CD4-positive, alpha-beta T cell (primary cell): Measurements from ENCODE around the gene PTPRN2. TPM values are rescaled to one million over a fixed set of nuclear protein-coding genes. Genes with fewer than 3 reads are reported as not detected.
A peak's percentile ranks its signal among the peaks of the same experiment; 100 is the strongest.

Experiments
- ATAC-seq: fragments of 200-7000 bp; cut with Tn5 transposase; one replicate; pipeline ENCODE4 v1.10.0; 2022; ENCODE audit warnings: mild to moderate bottlenecking; ENCODE audit not compliant: poor library complexity
- CTCF ChIA-PET: fragments of 350-600 bp; sonication (Branson Sonifier 250); formaldehyde crosslinking; loops from one replicate; lab custom pipeline; 2021; ENCODE audit warnings: antibody characterized with exemption, inconsistent platforms; lab: Charles Lee
- POLR2A ChIA-PET: fragments of 350-600 bp; sonication (Branson Sonifier 250); formaldehyde crosslinking; loops from one replicate; lab custom pipeline; 2021; ENCODE audit warnings: antibody characterized with exemption, inconsistent platforms; lab: Charles Lee
- DNase-seq, 14 experiments: peaks; one replicate each; pipeline ENCODE4 v3.0.0-alpha.2; 2013 to 2020; ENCODE audit warnings: mixed read lengths in 2 of 14
- H3K27ac ChIP-seq, 2 donors: one replicate each; pipeline versions ENCODE4 v1.5.1 to v1.7.0; 2013; ENCODE audit warnings: low read length in 2 of 2, low read depth in 1 of 2, mild to moderate bottlenecking in 1 of 2
- H3K27me3 ChIP-seq, 2 experiments: 1 replicate in 1 of 2; 2 replicates in 1 of 2; pipeline versions ENCODE4 v1.6.1 to v1.7.0; 2013; ENCODE audit warnings: low read length in 2 of 2, control low read depth in 1 of 2, mild to moderate bottlenecking in 1 of 2, moderate library complexity in 1 of 2; ENCODE audit not compliant: insufficient read depth in 2 of 2, control insufficient read depth in 1 of 2
- H3K36me3 ChIP-seq: one replicate; pipeline ENCODE4 v1.6.1; 2013; ENCODE audit warnings: low read length, control low read depth; ENCODE audit not compliant: insufficient read depth
- H3K4me1 ChIP-seq: one replicate; pipeline ENCODE4 v1.6.1; 2013; ENCODE audit warnings: low read length, control low read depth; ENCODE audit not compliant: insufficient read depth
- H3K4me3 ChIP-seq: one replicate; pipeline ENCODE4 v1.5.1; 2013; ENCODE audit warnings: mild to moderate bottlenecking, low read length, moderate library complexity
- H3K9me3 ChIP-seq, 2 experiments: 1 replicate in 1 of 2; 2 replicates in 1 of 2; pipeline versions ENCODE4 v1.6.1 to v1.7.0; 2013; ENCODE audit warnings: low read length in 2 of 2, mild to moderate bottlenecking in 2 of 2, control low read depth in 1 of 2, moderate library complexity in 1 of 2; ENCODE audit not compliant: control insufficient read depth in 1 of 2, insufficient read depth in 1 of 2
- H3K27ac Mint-ChIP-seq: one replicate; pipeline ENCODE4 v1.8.0; 2020; ENCODE audit warnings: mixed read lengths
- H3K27me3 Mint-ChIP-seq: one replicate; pipeline ENCODE4 v1.8.0; 2021; ENCODE audit warnings: mixed read lengths
- H3K36me3 Mint-ChIP-seq: one replicate; pipeline ENCODE4 v1.8.0; 2021; ENCODE audit warnings: low read depth, mixed read lengths
- H3K4me1 Mint-ChIP-seq: one replicate; pipeline ENCODE4 v1.8.0; 2021; ENCODE audit warnings: low read depth, mixed read lengths
- H3K4me3 Mint-ChIP-seq: one replicate; pipeline ENCODE4 v1.8.0; 2020; ENCODE audit warnings: mild to moderate bottlenecking, mixed read lengths
- H3K9me3 Mint-ChIP-seq: one replicate; pipeline ENCODE4 v1.8.0; 2020; ENCODE audit warnings: mixed read lengths
- intact Hi-C, 2 experiments: fragments of 100-400 bp; cut with DNase I in 1 of 2; cut with micrococcal nuclease in 1 of 2; formaldehyde crosslinking; loops; one replicate each; pipeline versions ENCODE4 v1.15.1 to v1.9.0; 2023 to 2025; cut with DNase I, micrococcal nuclease
- total RNA-seq, 174 experiments: library from RNA in 2 of 174; stranded (reverse) in 2 of 174; gene quantifications; one replicate each; pipeline ENCODE4 v1.2.3 and lab custom pipeline; 2021 to 2026
- TF ChIP-seq, protein P1 (sequence below): fragments of 200-600 bp; IDR thresholded peaks from one replicate; pipeline ENCODE4 v1.8.0; 2022; ENCODE audit warnings: antibody characterized with exemption, mild to moderate bottlenecking

The PTPRN2 gene
- total RNA-seq, 2 experiments from 2014 or later: 0.34 to 0.44 TPM

DNA sequence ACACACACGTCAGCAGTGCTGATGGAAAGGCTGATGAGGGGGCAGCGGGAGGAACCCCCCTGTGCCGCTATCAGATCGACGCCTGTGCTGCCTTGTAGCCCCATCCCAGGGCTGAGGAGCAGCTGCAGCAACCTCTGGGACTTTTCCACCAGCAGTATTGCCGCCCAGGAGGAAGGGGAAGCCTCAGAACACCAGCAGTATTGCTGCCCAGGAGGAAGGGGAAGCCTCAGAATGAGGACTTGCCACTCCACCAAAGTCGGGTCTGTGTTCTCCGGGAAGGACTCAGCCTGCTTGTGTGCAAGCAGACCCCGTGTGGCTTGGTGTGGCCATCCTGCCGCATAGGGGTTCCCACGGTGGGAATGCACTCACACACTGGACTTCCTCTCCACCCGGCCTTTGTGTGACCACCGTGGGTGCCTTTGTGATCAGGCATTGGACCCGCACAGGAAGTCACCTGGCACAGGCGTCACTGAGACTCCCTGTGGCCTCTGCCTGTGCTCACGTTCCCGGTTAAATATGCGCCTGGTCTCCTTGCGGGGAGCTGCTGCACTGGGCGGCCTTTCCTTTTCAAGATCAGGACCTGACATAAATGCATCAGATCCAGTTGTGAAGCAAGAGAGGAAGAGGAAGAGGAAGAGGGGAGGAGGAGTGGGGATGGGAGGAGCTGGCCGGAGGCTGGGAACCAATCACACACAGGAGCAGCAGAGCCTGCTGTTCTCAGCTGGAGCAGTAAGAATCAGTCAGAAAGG lies 1002.3 kb downstream of the PTPRN2 start:
- intact Hi-C loops: no loop called here
- Histone ChIP-seq H3K4me1 (peaks cover 11% of the 10 kb centered on the region), H3K4me3 (peak overlapping the region; percentile 32), H3K27me3 (peaks cover 7 to 12% of the 10 kb centered on the region in 2 experiments), H3K36me3 (no peaks in the 10 kb centered on the region), H3K27ac (no peak overlapping the region), H3K9me3 (peaks cover 0 to 16% of the 10 kb centered on the region in 2 experiments)
- ChIA-PET CTCF (no interaction called here), POLR2A (interaction anchor here (1.2 to 1.3 kb wide), 2 partner anchors 17 to 28 kb away, joined by 4 to 5 read pairs; no protein-coding TSS in a partner anchor)
- peaks cover 24% of the 10 kb centered on the region for H3K27me3 Mint-ChIP-seq
- no peaks in the 10 kb centered on the region for H3K36me3 Mint-ChIP-seq
- ATAC-seq (peak; percentile 44), DNase-seq (peak in 2 of 14 experiments; percentile 23 to 37)
- H3K27ac Mint-ChIP-seq: no peak overlapping the region
- peaks cover 19% of the 10 kb centered on the region for H3K4me1 Mint-ChIP-seq
- H3K4me3 Mint-ChIP-seq: peak overlapping the region; percentile 82
- H3K9me3 Mint-ChIP-seq: no peaks in the 10 kb centered on the region
- TF ChIP-seq, protein P1, sequence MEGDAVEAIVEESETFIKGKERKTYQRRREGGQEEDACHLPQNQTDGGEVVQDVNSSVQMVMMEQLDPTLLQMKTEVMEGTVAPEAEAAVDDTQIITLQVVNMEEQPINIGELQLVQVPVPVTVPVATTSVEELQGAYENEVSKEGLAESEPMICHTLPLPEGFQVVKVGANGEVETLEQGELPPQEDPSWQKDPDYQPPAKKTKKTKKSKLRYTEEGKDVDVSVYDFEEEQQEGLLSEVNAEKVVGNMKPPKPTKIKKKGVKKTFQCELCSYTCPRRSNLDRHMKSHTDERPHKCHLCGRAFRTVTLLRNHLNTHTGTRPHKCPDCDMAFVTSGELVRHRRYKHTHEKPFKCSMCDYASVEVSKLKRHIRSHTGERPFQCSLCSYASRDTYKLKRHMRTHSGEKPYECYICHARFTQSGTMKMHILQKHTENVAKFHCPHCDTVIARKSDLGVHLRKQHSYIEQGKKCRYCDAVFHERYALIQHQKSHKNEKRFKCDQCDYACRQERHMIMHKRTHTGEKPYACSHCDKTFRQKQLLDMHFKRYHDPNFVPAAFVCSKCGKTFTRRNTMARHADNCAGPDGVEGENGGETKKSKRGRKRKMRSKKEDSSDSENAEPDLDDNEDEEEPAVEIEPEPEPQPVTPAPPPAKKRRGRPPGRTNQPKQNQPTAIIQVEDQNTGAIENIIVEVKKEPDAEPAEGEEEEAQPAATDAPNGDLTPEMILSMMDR: no peak

DNA sequence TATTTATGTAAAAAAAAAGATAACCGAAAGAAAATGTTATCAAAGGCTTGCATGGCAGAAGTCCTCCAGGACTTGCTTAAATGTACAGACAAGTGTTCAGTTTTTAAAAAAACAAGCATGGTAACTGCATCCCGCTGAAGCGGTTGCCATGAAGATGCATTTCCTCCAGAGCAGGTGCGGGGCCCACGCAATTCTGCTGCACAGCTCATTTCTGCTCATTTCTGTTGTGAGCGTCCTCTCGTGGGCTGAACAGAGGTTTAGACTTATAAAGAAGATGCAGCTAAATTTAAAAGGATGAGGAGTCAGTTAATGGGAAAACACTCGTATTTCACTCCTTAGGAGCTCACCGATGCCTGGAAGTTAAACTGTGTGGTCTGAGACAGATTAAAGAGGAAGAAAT lies 1003.2 kb downstream of the PTPRN2 start:
- CTCF ChIA-PET: no interaction called here
- peaks cover 24% of the 10 kb centered on the region for H3K27me3 Mint-ChIP-seq

DNA sequence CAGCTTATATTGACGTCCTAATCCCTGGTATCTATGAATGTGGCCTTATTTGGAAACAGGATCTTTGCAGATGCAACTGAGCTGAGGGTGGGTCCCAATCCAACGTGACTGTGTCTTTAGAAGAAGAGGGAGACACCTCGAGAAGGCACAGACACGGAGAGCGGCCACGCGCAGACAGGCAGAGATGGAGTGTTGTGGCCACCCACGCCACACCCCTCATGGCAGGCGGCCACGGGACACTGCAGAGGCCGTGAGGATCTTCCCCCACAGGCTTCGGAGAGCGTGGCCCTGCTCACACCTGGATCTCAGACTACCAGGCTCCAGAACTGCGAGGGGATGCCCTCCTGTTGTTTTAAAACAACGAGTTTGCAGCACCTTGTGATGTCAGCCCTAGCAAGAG lies 1005.9 kb downstream of the PTPRN2 start:
- Histone ChIP-seq H3K9me3 (peaks cover 0 to 16% of the 10 kb centered on the region in 2 experiments), H3K4me1 (peaks cover 16% of the 10 kb centered on the region), H3K36me3 (no peaks in the 10 kb centered on the region), H3K27ac (no peak overlapping the region), H3K4me3 (no peak overlapping the region), H3K27me3 (peaks cover 4 to 8% of the 10 kb centered on the region in 2 experiments)
- TF ChIP-seq, protein P1: no peak
- CTCF ChIA-PET: no interaction called here
- no peak overlapping the region for H3K4me3 Mint-ChIP-seq
- no peak for ATAC-seq
- POLR2A ChIA-PET: no interaction called here
- peaks cover 23% of the 10 kb centered on the region for H3K4me1 Mint-ChIP-seq
- no peak overlapping the region for H3K27ac Mint-ChIP-seq
- intact Hi-C loops: no loop called here
- DNase-seq: no peak
- peaks cover 17% of the 10 kb centered on the region for H3K27me3 Mint-ChIP-seq
- no peaks in the 10 kb centered on the region for H3K9me3 Mint-ChIP-seq
- H3K36me3 Mint-ChIP-seq: no peaks in the 10 kb centered on the region

More for the DNA sequence above, 1003.2 kb downstream of the PTPRN2 start:
- Histone ChIP-seq H3K36me3 (no peaks in the 10 kb centered on the region), H3K27ac (no peak overlapping the region), H3K27me3 (peaks cover 4 to 12% of the 10 kb centered on the region in 2 experiments), H3K4me3 (no peak overlapping the region), H3K4me1 (peaks cover 11% of the 10 kb centered on the region), H3K9me3 (peaks cover 0 to 16% of the 10 kb centered on the region in 2 experiments)
- Mint-ChIP-seq H3K9me3 (no peaks in the 10 kb centered on the region), H3K4me3 (peak overlapping the region; percentile 42), H3K27ac (no peak overlapping the region), H3K4me1 (peaks cover 19% of the 10 kb centered on the region), H3K36me3 (no peaks in the 10 kb centered on the region)
- intact Hi-C loops: no loop called here
- POLR2A ChIA-PET: interaction anchor here (0.5 to 0.8 kb wide), 2 partner anchors 28 to 338 kb away, joined by 3 to 4 read pairs; no protein-coding TSS in a partner anchor
- TF ChIP-seq, protein P1: no peak
- DNase-seq (no peak), ATAC-seq (peak; percentile 48)
